Fibroblast of pulmonary artery (primary cell): ENCODE measurements around the gene TTLL7.

ENCODE experiments used
- DNase-seq: peaks from one replicate; pipeline ENCODE4 v3.0.0-alpha.2; 2010; ENCODE audit warnings: low read depth
- H3K4me3 ChIP-seq: replicated peaks from 2 replicates; pipeline ENCODE4 v1.5.1; 2011; ENCODE audit warnings: low read depth, mild to moderate bottlenecking, control low read depth, low read length, moderate library complexity
- CTCF ChIP-seq: IDR thresholded peaks from 2 replicates; pipeline ENCODE4 v1.5.1; 2011; ENCODE audit warnings: mild to moderate bottlenecking, control low read depth, low read length, inconsistent platforms; ENCODE audit errors: missing control alignments

TTLL7 gene

GRCh38 chr1:84006591-84006990 is 7.7 kb upstream of the TTLL7 start:
- no peak for TF ChIP-seq CTCF
- no peak for DNase-seq
- no peak overlapping the region for H3K4me3 ChIP-seq

GRCh38 chr1:84001501-84001900 is 2.6 kb upstream of the TTLL7 start:
- no peak for TF ChIP-seq CTCF
- DNase-seq, result no peak
- H3K4me3 ChIP-seq, result no peak overlapping the region

DNA sequence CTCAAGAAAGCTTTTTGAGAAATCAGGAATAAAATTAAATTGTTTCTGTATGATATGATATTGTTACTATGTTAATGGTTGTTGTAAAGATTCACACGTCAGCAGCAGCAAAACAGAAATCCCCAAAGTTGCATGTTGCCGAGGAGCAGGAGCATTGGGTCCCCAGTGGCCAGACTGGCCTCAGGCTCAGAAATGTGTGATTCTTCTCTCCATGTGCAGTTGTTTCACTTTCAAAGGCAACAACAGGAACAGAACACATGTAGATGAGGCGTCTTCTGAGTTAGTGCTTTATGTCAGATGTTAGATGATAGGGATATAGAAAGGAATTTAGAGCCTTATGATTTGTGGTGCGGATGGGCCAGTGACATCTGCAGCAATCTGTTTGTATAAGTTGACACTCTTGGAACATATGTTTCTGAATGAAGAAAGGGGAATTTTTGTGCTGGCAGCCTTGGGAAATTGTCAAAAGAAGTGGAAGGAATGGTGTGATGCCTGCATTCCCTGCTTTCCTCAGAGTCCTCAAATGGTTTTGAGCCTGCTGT is 2.1 kb upstream of the TTLL7 start:
- no peak overlapping the region for H3K4me3 ChIP-seq
- no peak for TF ChIP-seq CTCF
- no peak for DNase-seq

DNA sequence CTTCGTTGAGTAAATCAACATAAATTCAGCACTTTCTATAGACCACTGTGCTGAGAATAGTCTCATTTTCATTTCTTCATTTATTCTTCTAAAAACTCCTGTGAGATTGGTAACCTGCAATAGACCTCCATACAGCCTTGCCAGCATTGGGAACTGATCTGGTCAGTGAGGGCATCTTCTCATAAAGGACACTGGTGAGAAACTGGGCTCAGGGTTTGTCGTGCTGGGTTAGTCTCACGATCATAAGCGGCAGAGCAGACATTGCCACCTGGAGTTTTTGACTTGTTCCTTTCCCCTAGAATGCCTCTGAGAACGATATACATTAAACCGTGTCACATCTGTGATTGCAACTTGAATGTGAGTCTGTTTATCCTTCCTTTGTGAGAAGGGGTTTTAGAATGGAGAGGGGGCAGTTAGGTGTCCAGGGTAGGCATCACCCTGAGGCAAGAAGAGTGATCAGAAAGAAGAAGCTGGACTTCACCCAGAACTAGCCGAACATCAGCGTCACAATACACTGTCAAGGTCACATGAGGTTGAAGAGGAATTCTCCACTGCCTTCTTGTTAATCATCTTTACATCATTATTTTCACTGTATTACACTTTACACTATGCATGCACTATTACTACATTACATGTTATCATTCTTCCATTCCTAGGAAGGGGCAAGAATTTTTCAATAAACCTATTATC is 1.4 kb upstream of the TTLL7 start:
- H3K4me3 ChIP-seq, result no peak overlapping the region
- DNase-seq, result no peak
- TF ChIP-seq CTCF, result no peak

DNA sequence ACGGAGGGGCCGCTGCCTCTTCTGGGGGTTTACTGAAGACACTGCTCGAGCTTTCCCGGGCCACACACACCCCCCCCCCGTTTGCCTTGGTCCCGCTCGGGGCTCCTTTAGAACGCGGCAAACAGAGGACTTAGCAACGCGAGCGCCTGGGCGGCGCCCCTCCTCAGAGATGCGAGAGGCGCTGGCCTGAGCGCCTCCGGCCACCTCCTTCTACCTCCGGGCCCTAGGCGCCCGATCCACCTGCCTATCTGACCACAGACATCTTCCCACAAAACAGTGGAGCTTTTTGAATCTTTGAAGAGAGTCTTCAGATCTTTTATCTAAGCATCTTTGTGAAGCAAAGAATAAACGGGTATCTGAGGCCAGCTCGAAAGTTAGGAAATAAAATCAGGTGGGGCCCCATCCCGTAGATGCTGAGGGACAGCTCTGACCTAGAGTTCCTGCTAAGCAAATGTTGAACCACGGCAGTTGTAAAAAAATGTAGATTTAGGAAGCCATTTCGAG is 436 bp upstream of the TTLL7 start:
- H3K4me3 ChIP-seq, result peak overlapping the region; percentile 79
- no peak for TF ChIP-seq CTCF

DNA sequence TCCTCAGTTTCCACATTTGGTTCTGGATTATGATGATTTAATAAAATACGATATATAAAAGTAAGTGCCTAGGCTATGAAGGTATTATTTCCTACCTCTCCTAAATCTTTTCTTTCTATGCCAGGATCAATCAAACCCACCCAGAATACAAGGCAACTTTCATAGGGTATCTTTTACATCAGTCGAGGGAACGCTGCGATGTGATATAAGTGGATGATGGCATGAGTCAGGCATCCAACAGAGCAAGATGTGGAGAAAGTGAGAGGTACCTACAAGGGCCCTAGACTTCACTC is 781 bp downstream of the TTLL7 start:
- no peak for DNase-seq
- peak overlapping the region; percentile 79 for H3K4me3 ChIP-seq
- no peak for TF ChIP-seq CTCF

More for the DNA sequence above, 436 bp upstream of the TTLL7 start:
- peak; percentile 76 for DNase-seq

DNA sequence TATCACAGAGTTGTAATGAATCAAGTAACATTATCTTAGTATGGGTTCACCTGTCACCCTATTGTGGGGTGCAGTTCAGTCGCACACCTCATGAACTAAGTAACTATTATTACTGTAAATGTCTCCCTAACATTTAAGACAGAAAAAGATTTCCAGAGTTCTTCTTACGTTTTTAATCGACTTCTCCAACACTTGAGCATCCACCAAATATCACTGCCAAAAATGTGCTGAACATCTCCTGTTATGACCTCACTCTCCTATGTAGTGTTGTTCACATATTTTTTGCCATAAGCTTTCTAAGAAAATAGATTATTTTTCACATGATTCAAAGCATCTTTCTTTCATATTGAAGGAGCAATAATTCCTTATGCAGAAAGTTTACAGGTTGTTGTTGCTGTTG is 1.3 kb downstream of the TTLL7 start:
- H3K4me3 ChIP-seq, result no peak overlapping the region
- TF ChIP-seq CTCF, result no peak
- no peak for DNase-seq
